ENCODE results near the gene OSGIN1.

OSGIN1 gene

DNA sequence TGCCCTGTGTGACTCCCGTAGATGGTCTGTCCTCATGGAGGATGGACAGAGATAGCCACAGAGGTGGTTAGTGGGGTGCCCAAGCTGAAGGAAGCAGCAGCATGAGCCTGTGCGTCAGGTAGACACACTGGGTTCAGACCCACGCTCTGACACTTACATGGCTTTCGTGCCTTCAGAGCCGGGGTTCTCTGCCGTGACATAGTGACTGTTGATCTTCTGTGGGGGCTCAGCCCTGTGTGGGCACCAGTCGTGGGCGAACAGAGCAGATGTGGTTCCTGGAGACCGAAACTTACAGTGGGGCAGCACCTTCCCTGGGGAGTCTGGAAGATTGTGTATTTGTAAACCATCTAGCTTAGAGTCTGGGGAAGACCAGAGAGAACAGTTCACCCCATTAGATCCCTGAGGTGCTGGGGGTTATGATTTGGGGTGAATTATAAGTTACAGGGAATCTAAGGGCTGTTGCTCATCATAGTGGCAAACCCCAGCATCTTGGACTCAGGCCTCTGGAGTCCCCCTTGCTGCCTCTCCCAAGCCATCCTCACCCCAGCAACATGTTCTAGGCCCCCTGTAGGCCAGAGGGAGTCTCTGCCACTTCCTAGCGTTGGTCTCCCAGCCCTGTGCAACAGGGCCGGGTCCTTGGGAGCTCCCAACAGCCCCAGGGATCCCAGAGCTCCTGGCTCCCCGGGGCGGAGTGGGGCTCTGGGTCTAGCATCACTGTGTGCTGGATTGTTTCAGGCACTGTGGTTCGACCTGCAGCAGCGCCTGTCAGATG, 43.6 kb downstream of the OSGIN1 start:
- DNase-seq (ENCODE audit: low read depth in 2 of 3, low spot score in 2 of 3), result no peak

DNA sequence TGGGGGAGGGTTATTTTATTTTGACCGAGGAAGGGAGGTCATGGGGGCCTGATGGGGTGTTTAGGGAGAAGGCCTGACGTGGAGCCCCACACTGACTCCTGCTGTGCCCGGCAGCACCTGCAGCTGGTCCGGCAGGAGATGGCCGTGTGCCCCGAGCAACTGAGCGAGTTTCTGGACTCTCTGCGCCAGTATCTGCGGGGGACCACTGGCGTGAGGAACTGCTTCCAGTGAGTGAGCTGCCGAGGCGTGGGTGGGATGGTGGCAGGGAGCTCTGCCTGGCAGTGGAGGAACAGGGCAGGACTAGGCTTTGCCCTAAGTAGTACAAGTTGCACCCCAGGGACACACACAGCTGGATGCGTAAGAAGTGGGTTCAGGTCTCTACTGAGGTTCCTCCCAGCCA, 45.1 kb downstream of the OSGIN1 start:
- no peak for DNase-seq (ENCODE audit: low read depth in 2 of 3, low spot score in 2 of 3)

DNA sequence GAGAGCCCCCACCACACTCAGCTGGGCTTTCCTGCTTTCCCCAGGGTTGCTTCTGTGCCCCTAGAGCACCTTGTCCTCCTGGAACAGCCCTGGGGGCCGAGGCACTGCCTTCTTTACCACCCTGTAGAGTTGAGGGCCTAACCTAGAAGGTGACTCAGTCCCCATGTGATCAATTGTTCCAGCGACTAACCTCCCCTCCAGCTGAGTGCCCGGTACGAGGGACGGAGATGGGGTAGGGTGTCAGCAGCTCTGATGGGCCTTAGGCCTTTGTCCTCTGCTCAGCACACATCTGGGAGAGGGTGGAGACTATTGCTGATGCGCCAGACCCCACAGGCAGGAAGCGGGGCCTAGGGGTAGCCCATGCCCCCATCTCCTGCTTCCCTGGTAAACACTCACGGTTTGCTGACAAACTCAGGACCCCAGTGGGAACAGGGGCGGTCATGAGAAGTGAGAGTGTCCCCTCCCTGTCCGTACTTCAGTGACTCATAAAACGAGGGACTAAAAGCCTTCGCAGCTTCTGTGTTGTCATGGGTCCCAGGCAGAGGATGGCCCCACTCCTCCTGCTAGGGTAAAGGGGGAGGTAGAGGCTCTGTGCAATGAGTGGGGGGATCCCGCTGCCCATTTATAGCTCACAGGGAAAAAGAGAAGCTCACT, 48.1 kb downstream of the OSGIN1 start:
- no peak for DNase-seq (ENCODE audit: low read depth in 2 of 3, low spot score in 2 of 3)

DNA sequence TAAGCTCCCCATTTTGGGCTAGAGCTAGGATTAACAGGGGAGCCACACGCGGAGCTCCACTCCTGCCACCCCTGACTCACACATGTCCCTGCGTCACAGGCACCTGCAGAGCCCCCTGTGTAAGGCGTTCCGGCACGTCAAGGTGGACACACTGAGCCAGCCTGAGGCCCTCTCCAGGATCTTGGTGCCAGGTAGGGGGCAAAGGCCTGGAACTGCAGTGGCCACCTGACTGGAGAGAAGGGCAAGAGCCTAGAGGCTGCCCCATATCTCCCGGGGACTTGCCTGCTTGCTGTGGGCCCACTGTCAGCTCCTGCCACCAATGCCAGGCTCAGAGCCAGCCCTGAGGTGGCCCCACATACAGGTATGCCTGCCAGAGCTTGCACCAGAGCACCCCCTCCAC, 48.7 kb downstream of the OSGIN1 start:
- DNase-seq (ENCODE audit: low read depth in 2 of 3, low spot score in 2 of 3), result no peak

DNA sequence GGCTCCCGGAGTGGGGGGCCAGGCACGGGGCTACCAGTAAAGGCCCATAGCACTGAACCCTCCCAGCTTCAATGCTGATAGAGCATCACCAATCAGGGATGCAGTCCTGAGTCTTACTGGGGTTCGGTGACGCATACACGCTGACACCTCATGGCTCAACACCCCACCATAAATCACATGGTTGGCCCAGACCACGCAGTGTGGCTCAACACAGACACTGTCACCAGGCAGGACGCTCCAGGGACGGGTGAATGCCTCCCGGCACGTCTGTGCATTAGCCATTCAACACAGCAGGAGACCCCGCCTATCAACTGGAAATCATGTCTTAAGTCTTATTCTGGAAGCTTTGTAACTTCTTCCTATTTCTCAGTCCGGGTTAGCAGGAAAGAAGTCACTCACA, 50.0 kb downstream of the OSGIN1 start:
- no peak for DNase-seq (ENCODE audit: low read depth in 2 of 3, low spot score in 2 of 3)

DNA sequence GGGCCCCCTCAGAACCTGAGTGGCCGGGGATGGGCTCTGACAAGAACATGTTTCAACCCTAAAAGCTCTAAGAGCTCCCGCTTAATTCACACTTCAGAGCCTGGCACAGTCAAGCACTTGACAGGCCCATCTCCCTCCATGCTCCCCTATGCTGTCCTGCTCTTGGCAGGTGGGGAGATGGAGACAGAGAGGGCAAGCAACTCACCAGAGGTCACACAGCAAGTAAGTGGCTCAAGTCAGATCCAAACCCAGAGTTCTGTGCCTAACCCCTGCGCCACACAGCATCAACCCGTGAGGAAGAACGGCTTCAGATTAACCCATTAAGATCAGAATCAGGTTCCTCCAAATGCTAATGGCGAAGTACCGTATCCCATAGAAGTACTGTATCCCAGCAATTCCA, 51.4 kb downstream of the OSGIN1 start:
- DNase-seq (ENCODE audit: low read depth in 2 of 3, low spot score in 2 of 3), result no peak

DNA sequence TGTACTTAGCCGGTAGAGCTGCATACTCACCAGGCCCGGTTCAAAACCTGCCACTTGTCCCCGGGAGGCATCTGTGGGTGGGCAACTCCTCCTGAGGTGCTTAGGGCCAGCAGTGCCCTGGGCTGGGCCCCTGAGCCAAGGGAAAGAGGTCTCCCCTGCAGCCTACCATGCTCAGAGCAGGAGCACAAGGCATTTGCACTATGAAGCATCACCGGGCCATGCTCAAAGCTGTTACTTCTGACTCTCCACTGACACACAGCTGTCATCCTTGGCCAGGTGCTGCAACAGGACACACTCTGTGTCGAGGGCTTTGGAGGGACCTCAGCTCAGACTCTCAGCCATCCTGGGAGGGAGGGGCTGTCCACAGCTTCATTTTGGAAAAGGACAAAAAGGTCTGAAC, 52.4 kb downstream of the OSGIN1 start:
- DNase-seq (ENCODE audit: low read depth in 2 of 3, low spot score in 2 of 3), result no peak

DNA sequence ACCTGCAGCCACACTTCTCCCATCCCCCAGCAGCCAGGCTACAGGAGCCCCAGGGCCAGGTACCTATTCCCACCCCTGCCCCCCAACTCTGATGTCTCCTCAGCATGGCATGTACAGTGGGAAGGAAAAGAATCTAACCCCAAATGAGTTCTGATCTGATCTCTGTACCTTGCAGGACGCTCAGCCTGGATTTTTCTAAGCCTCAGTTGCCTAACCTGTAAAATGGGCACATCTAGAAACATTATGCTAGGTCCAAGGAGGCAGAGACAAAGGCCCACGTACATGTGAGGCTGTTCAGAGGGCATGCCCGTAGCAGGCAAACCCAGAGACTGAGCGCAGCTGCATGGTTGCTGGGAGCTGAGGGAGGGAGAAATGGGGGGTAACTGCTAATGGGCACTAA, 54.5 kb downstream of the OSGIN1 start:
- no peak for DNase-seq (ENCODE audit: low read depth in 2 of 3, low spot score in 2 of 3)

DNA sequence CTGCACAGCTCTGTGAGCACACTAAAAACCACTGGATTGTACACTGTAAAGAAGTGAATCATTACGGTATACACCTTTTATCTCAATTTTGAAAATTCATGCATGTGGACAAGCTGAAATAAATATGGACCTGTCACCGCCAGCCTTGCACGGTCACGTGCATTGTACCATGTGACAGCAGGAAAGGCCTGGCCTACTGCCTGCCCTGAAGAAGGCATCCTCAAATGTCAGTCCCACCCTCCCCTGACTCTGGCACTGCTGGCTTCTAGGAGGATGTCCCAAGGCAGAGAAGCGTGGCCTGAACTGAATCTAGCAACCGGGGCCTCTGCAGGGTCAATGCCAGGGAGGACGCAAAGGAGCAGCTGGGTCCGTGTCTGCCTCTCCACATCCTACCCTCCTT, 54.9 kb downstream of the OSGIN1 start:
- DNase-seq (ENCODE audit: low read depth in 2 of 3, low spot score in 2 of 3), result no peak

DNA sequence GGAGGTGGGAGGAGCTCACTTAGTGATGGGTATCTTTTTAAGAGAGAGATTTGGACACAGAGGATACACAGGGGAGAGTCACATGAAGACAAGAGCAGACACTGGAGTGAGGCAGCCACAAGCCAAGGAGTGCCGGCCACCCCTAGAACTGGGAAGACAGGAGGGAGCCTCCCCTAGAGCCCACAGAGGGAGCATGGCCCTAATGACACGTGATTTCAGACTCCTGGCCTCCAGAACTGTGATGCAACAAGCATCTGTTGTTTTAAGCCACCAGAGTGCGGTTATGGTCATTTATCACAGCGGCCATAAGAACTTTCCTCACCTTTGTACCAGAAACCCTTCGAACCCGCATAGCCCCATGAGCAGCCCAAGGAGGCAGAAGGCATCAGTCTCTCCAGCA, 56.2 kb downstream of the OSGIN1 start:
- DNase-seq (ENCODE audit: low read depth in 2 of 3, low spot score in 2 of 3), result no peak

DNA sequence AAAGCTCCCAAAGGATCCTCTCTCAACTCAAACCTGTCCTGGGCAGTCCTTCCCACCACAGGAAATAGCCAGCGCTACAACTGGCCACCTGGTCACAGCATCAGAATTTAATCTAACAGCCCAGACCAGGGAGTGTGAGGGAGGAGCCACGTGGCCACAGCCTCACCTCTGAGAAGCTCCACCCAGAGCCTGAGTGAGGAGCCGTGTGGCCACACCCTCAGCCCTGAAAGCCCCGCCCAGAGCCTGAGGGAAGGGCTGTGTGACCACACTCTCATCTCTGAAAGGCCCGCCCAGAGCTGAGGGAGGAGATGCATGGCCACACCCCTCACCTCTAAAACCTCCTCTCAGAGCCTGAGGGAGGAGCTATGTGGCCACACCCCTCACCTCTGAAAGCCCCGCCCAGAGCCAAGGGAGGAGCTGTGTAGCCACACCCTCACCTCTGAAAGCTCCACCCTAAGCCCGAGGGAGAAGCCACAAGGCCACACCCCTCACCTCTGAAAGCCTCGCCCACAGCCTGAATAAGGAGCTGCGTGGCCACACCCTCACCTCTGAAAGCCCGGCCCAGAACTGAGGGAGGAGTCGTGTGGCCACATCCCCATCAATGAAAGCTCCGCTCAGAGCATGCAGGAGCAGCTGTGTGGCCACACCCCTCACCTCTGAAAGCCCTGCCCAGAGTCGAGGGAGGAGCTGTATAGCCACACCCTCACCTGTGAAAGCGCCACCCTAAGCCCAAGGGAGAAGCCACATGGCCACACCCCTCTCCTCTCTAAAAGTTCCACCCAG, 60.9 kb downstream of the OSGIN1 start:
- peak; percentile 23 to 60 (median 24) for DNase-seq (ENCODE audit: low read depth in 2 of 3, low spot score in 2 of 3)

DNA sequence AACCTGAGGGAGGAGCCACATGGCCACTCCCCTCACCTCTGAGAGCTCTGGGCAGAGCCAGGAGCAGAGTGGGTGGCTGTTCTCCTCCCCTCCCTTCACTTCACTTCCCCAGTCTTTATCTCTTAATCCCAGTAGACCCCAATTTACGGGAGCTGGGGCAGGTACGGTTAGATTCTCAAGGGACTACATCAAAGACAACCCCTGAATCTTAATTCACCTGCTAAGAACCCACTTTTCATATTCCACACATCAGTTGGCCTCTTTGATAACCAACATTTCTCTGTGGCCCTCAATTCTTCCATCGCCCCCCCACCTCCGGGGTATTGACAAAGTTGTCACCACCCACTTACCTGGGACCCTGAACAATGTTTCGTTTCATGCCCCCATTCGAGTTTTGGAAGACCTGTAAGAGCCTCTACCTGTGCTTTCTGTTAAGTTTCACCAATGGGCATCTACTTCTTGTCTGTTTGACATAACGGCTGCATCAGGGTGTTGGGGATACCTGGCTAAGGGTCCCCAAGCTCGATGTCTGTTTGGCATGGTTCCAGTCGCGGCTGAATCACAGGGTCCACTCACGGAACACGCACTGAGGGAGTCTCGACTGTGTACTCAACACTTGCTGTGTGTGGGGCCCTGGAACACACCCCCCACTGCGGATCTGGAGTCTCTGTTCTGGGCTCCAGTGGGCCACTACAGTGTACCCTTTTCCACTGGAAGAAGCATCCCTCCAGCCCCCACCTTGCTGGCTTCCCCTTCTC, 61.7 kb downstream of the OSGIN1 start:
- no peak for DNase-seq (ENCODE audit: low read depth in 2 of 3, low spot score in 2 of 3)

DNA sequence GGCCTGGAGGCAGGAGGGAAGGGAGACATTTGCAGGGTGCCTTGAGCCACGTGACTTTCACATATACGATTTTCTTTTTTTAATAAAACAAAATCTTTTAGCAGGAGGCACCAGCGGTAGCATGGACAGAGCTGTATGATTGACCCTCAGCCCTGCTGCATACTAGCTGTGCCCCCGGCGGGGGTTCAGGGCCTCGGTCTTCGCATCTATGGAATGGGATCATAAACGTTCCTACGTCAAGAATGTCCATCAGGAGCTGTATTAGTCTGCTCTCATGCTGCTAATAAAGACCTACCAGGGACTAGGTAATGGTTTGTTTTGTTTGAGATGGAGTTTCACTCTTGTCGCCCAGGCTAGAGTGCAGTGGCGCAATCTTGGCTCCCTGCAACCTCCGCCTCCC, 62.4 kb downstream of the OSGIN1 start:
- no peak for DNase-seq (ENCODE audit: low read depth in 2 of 3, low spot score in 2 of 3)
